Measurements from ENCODE around the gene RFK. TPM values are rescaled to one million over a fixed set of nuclear protein-coding genes. Genes with fewer than 3 reads are reported as not detected.

RFK gene
- total RNA-seq = 19.3 and 31.7 TPM in 2 replicates

DNA sequence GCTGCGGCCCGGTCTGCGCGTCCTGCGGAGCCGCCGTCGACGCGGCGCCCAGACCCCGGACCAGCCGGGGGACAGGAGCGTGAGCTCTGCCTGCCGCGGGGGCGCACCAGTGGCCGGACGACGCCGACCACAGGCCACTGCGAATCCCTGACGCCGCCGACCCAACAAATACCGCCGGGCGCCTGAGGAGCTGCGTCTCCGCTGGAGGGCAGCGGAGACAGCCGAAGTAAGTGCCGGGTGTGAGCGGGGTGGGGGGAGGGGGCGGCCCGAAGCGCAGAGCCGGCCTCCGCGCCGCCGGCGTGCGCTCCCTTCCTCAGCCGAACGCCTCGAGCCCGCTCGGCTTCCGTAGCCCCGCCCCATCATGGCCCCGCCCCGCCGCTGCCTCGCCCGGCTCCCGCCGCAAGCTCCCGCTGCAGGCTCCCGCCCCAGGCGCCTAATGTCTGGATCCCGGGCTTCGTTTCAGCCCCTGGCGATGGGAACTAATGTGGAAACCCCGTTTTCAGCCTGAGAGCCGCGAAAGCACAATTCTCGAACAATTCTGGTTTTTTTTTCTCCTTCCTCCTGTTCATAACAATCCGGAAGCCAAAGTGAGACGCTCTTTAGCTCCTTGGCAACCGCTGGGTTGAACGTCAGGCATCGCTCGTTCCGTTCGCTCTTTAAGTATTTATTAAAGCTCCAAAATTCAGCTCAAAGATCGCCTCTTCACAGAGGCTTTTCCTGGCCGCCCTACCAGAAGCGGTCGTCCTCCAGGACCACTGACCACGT is at the start of gene RFK:
TSS of gene RFK (minus strand) at position 232 of the 765 bp plus-strand sequence. CDS start 255 bp downstream, outside the sequence.

Other genes starting within 250 kb of the RFK start
- 3.3 and 3.7 TPM in 2 replicates for gene GCNT1, start 64.8 kb upstream of the RFK start, total RNA-seq

All from hair follicular keratinocyte (primary cell).